Gastrocnemius medialis (tissue), 4 donors: ENCODE results near the gene MACROD2. TPM values are rescaled to one million over a fixed set of nuclear protein-coding genes. Genes with fewer than 3 reads are reported as not detected.

Source experiments
- ATAC-seq, 2 donors: fragments of 150-250 bp; one replicate each; pipeline ENCODE4 v1.9.1; 2016
- DNase-seq, 2 donors: peaks; one replicate each; pipeline ENCODE4 v3.0.0-alpha.2; 2019
- H3K27ac ChIP-seq, 4 donors: fragments of 200-600 bp; sonication (generic); 1 replicate in 1 of 4; 2 replicates in 3 of 4; pipeline ENCODE4 v1.5.1; 2016 to 2018; ENCODE audit warnings: mild to moderate bottlenecking in 2 of 4, moderate library complexity in 1 of 4
- H3K27me3 ChIP-seq, 3 donors: fragments of 200-600 bp; sonication (generic) in 2 of 3; 1 replicate in 1 of 3; 2 replicates in 2 of 3; pipeline versions ENCODE4 v1.5.1 to v1.6.0; 2016 to 2019; ENCODE audit warnings: mild to moderate bottlenecking in 1 of 3, moderate library complexity in 1 of 3
- H3K36me3 ChIP-seq, 2 donors: fragments of 200-600 bp; sonication (generic) in 1 of 2; one replicate each; pipeline ENCODE4 v1.5.1; 2017 to 2018
- H3K4me1 ChIP-seq, 2 donors: fragments of 200-600 bp; sonication (generic) in 1 of 2; one replicate each; pipeline ENCODE4 v1.5.1; 2016 to 2017; ENCODE audit warnings: mild to moderate bottlenecking in 2 of 2
- H3K4me3 ChIP-seq, 4 donors: fragments of 200-600 bp; sonication (generic) in 3 of 4; 1 replicate in 1 of 4; 2 replicates in 3 of 4; pipeline ENCODE4 v1.5.1; 2016 to 2019; ENCODE audit warnings: mild to moderate bottlenecking in 2 of 4
- H3K9me3 ChIP-seq, 3 donors: fragments of 200-600 bp; sonication (generic) in 2 of 3; 1 replicate in 1 of 3; 2 replicates in 2 of 3; pipeline ENCODE4 v1.5.1; 2016 to 2019
- POLR2A ChIP-seq, 2 donors: fragments of 450-650 bp; IDR thresholded peaks; one replicate each; pipeline ENCODE4 v1.6.1; 2017; ENCODE audit warnings: antibody characterized with exemption in 2 of 2, mild to moderate bottlenecking in 2 of 2, moderate library complexity in 2 of 2
- in situ Hi-C, 4 donors: fragments of 200-750 bp; cut with MboI; loops; one replicate each; pipeline versions ENCODE4 v1.15.0 to v1.8.0; 2017; ENCODE audit warnings: low sequenced_read_pairs in 4 of 4
- intact Hi-C: fragments of 100-400 bp; cut with DNase I; formaldehyde crosslinking; loops from one replicate; pipeline ENCODE4 v1.15.1; 2023; ENCODE audit warnings: low total_unique reads
- total RNA-seq, 4 donors: library from RNA; depleted of rRNA; stranded (reverse); fragments of >200 nt; gene quantifications; one replicate each; pipeline versions ENCODE4 v1.1.0 to v1.2.3, GENCODE V29; 2016
- TF ChIP-seq, protein P1 (sequence below), 5 experiments: fragments of 450-650 bp in 3 of 5; fragments of 200-600 bp in 2 of 5; sonication (generic) in 2 of 5; IDR thresholded peaks in 4 of 5; conservative IDR thresholded peaks in 1 of 5; 1 replicate in 4 of 5; 2 replicates in 1 of 5; pipeline ENCODE4 v1.5.1; 2016 to 2019; ENCODE audit warnings: antibody characterized with exemption in 5 of 5, mild to moderate bottlenecking in 3 of 5, moderate library complexity in 3 of 5

The MACROD2 gene
- total RNA-seq, 4 donors from 2014 or later, result 1.8 to 10.2 (median 3.6) TPM

DNA sequence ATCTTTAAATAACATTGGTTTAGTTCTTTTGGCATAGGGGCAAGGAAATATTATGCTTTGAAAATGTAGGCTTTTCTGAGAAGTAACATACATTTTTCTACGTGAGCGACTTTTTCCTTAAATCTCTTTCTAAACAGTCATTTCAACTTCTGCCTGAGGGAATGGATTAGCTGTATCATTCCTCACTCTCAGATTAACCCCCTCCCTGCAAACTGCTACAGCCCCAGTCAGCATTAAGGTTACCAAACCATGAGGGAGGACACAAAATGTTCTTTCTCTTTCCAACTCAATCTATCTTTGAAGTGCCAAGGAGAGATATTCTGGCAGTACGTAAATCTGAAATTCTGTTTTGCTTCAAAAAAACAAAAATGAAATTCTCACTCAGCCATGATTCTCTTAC is 573.4 kb downstream of the MACROD2 start:
- no peak for DNase-seq
- in situ Hi-C loops, result no loop called here
- no peaks in the 10 kb centered on the region for H3K27me3 ChIP-seq
- no peaks in the 10 kb centered on the region for H3K4me1 ChIP-seq
- no peak overlapping the region for H3K4me3 ChIP-seq
- no peak for ATAC-seq
- TF ChIP-seq, protein P1, sequence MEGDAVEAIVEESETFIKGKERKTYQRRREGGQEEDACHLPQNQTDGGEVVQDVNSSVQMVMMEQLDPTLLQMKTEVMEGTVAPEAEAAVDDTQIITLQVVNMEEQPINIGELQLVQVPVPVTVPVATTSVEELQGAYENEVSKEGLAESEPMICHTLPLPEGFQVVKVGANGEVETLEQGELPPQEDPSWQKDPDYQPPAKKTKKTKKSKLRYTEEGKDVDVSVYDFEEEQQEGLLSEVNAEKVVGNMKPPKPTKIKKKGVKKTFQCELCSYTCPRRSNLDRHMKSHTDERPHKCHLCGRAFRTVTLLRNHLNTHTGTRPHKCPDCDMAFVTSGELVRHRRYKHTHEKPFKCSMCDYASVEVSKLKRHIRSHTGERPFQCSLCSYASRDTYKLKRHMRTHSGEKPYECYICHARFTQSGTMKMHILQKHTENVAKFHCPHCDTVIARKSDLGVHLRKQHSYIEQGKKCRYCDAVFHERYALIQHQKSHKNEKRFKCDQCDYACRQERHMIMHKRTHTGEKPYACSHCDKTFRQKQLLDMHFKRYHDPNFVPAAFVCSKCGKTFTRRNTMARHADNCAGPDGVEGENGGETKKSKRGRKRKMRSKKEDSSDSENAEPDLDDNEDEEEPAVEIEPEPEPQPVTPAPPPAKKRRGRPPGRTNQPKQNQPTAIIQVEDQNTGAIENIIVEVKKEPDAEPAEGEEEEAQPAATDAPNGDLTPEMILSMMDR (IDR thresholded peaks at IDR 0.05 in 4 of 5, conservative IDR thresholded peaks at IDR 0.05 in 1 of 5), result no peak
- no peak for TF ChIP-seq POLR2A (IDR thresholded peaks at IDR 0.05)
- intact Hi-C loops, result no loop called here
- no peaks in the 10 kb centered on the region for H3K36me3 ChIP-seq
- no peaks in the 10 kb centered on the region for H3K9me3 ChIP-seq
- no peak overlapping the region for H3K27ac ChIP-seq

DNA sequence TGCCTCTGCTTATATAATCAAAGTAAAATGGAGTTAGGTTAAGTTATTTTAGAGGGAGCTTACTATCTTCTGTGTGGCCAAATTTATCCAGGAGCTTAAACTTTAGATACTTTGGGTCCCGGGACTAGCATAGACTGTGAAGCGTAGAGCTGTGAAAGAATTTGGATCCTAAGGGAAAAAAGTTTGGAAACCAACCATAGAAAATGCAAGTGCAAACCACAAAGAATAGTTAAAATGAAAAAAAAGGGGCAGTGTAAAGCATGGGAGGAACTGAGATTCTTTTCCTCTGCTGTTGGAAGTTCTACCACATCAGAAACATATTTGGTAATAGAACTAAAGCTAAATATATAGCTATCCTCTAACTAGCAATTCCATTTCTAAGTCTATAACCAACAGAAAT is 574.3 kb downstream of the MACROD2 start:
- DNase-seq (no peak), ATAC-seq (no peak)
- no peaks in the 10 kb centered on the region for H3K27me3 ChIP-seq
- no peaks in the 10 kb centered on the region for H3K4me1 ChIP-seq
- no peak overlapping the region for H3K4me3 ChIP-seq
- no peaks in the 10 kb centered on the region for H3K36me3 ChIP-seq
- in situ Hi-C loops, result no loop called here
- intact Hi-C loops, result no loop called here
- no peak for TF ChIP-seq POLR2A (IDR thresholded peaks at IDR 0.05)
- TF ChIP-seq, protein P1 (IDR thresholded peaks at IDR 0.05 in 4 of 5, conservative IDR thresholded peaks at IDR 0.05 in 1 of 5), result no peak
- H3K9me3 ChIP-seq, result no peaks in the 10 kb centered on the region
- H3K27ac ChIP-seq, result no peak overlapping the region

DNA sequence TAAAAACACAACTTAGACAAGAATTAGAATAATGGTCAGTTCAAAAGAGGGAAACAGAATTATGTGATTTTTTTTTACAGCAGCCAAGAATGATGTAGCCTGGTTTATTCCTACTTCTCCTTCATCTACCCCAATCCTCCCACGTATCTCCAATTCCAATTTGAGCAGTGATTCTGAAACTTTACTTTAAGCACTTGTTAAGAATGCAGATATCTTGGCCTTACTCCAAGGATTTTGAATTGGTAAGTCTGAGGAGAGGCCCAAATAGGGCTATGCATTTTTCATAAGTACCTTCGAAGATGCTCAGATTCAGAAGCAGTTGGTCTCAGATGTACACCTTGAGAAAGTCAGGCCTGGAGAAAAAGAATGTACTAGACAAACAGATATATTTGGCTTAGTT is 575.5 kb downstream of the MACROD2 start:
- intact Hi-C loops, result no loop called here
- H3K4me3 ChIP-seq, result no peak overlapping the region
- no peaks in the 10 kb centered on the region for H3K9me3 ChIP-seq
- no peak for TF ChIP-seq POLR2A (IDR thresholded peaks at IDR 0.05)
- TF ChIP-seq, protein P1 (IDR thresholded peaks at IDR 0.05 in 4 of 5, conservative IDR thresholded peaks at IDR 0.05 in 1 of 5), result no peak
- no peak overlapping the region for H3K27ac ChIP-seq
- H3K36me3 ChIP-seq, result no peaks in the 10 kb centered on the region
- H3K27me3 ChIP-seq, result no peaks in the 10 kb centered on the region
- in situ Hi-C loops, result no loop called here
- H3K4me1 ChIP-seq, result no peaks in the 10 kb centered on the region
- no peak for ATAC-seq
- DNase-seq, result no peak

DNA sequence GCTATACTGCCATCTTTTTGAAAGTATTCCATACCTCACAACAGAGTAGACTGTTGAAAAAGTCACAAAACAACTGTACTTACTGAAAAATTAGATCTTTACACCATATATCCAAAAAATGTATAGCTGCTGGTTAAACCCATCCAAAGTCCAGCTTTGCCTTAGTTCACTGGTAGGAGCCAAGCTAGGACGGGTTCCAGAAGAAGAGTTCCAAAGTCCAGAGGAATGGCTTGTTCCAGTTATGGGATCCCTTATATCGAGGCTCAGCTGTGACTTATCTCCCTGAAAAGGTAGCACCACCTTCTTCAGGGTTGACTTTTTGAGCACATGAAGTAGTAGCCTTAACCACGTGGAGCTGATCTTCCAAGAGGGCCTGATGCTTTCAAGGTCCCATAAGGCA is 578.4 kb downstream of the MACROD2 start:
- Histone ChIP-seq H3K27me3 (no peaks in the 10 kb centered on the region), H3K4me1 (no peaks in the 10 kb centered on the region), H3K36me3 (no peaks in the 10 kb centered on the region), H3K4me3 (no peak overlapping the region), H3K27ac (no peak overlapping the region), H3K9me3 (no peaks in the 10 kb centered on the region)
- intact Hi-C loops, result no loop called here
- DNase-seq, result no peak
- in situ Hi-C loops, result no loop called here
- ATAC-seq, result no peak
- TF ChIP-seq POLR2A (IDR thresholded peaks at IDR 0.05), result no peak
- TF ChIP-seq, protein P1 (IDR thresholded peaks at IDR 0.05 in 4 of 5, conservative IDR thresholded peaks at IDR 0.05 in 1 of 5), result no peak

DNA sequence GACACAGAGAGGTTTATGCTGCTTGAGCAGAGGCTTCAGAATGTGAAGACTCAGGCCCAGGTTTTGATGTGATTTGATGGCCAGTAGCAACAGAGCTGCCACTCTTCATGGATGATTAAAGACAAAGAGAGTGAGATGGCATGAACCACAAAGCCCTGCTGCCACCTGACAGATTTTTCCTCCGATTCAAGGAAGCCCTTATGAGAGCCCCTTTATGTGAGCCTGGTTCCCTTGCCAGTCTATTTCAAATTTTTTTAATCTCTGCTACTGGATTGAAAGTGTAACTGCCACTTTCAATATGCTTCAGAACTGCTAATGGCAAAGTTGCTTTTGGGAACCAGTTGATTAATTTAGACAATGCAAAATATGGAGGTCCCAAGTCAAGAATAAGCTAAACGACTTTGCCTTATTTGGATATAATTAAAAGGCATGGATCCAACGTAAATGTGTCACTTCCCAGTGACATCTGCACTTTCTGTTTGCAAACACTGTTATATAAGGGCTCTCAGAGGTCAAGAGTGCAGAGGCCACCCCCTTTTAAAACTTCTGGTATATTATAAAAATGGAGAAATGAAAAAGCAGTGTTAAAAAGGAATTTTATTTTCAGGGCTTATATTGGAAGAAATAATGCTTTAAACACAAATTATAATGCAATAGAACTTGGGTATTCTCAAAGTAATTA is 581.0 kb downstream of the MACROD2 start:
- no peak for DNase-seq
- TF ChIP-seq, protein P1 (IDR thresholded peaks at IDR 0.05 in 4 of 5, conservative IDR thresholded peaks at IDR 0.05 in 1 of 5), result no peak
- TF ChIP-seq POLR2A (IDR thresholded peaks at IDR 0.05), result no peak
- Histone ChIP-seq H3K27me3 (no peaks in the 10 kb centered on the region), H3K4me1 (no peaks in the 10 kb centered on the region), H3K4me3 (no peak overlapping the region), H3K27ac (no peak overlapping the region), H3K36me3 (no peaks in the 10 kb centered on the region), H3K9me3 (no peaks in the 10 kb centered on the region)
- intact Hi-C loops (no loop called here), in situ Hi-C loops (no loop called here)
- ATAC-seq, result no peak
